AG04450 (cell line): Measurements from ENCODE around the gene GPN1. TPM values are rescaled to one million over a fixed set of nuclear protein-coding genes. Genes with fewer than 3 reads are reported as not detected.
A peak's percentile ranks its signal among the peaks of the same experiment; 100 is the strongest.

ENCODE experiments used
- CTCF ChIA-PET: fragments of 300-600, 350-600 bp; formaldehyde crosslinking; extraction: SDS; loops from one replicate; lab custom pipeline; 2022; ENCODE audit warnings: antibody characterized with exemption, inconsistent platforms; lab: Charles Lee
- POLR2A ChIA-PET: fragments of 350-600 bp; formaldehyde crosslinking; extraction: SDS; loops from one replicate; lab custom pipeline; 2021; ENCODE audit warnings: antibody characterized with exemption, inconsistent platforms; lab: Yijun Ruan, JAX
- DNase-seq: peaks from one replicate; pipeline ENCODE4 v3.0.0-alpha.2; 2011; ENCODE audit warnings: low read depth, low spot score
- H3K27ac ChIP-seq: one replicate; pipeline ENCODE4 v1.5.1; 2012; ENCODE audit warnings: low read depth, low read length, control low read depth
- H3K27me3 ChIP-seq: one replicate; pipeline ENCODE4 v1.6.0; 2012; ENCODE audit warnings: low read length; ENCODE audit not compliant: control insufficient read depth, insufficient read depth
- H3K4me3 ChIP-seq: 2 replicates; pipeline ENCODE4 v1.5.1; 2011; ENCODE audit warnings: mild to moderate bottlenecking, low read depth, low read length, control low read depth
- H3K9me3 ChIP-seq: 2 replicates; pipeline ENCODE4 v1.5.1; 2012; ENCODE audit warnings: low read length; ENCODE audit not compliant: control insufficient read depth, insufficient read depth
- CTCF ChIP-seq: IDR thresholded peaks from 2 replicates; pipeline ENCODE4 v1.5.1; 2011; ENCODE audit warnings: low read depth, low read length, control low read depth, inconsistent platforms
- polyA plus RNA-seq: library from polyadenylated mRNA; depleted of rRNA; stranded (reverse); fragments of >200 nt; gene quantifications from 2 replicates; pipeline ENCODE4 v1.2.3, GENCODE V29; 2011

Gene GPN1
- polyA plus RNA-seq, 1 experiment = 73.6 TPM

GRCh38 chr2:27661371-27661770 is 32.5 kb downstream of the GPN1 start:
- Histone ChIP-seq H3K4me3 (no peak overlapping the region), H3K27me3 (no peaks in the 10 kb centered on the region), H3K27ac (no peak overlapping the region), H3K9me3 (0 out of 2 replicates have a peak, but pooled peaks cover 3% of the 10 kb centered on the region)
- no peak for DNase-seq
- POLR2A ChIA-PET = no interaction called here
- CTCF ChIA-PET = interaction anchor here (0.6 kb wide), 1 partner anchor 22 kb away, joined by 3 read pairs; no protein-coding TSS in a partner anchor
- TF ChIP-seq CTCF = no peak

DNA sequence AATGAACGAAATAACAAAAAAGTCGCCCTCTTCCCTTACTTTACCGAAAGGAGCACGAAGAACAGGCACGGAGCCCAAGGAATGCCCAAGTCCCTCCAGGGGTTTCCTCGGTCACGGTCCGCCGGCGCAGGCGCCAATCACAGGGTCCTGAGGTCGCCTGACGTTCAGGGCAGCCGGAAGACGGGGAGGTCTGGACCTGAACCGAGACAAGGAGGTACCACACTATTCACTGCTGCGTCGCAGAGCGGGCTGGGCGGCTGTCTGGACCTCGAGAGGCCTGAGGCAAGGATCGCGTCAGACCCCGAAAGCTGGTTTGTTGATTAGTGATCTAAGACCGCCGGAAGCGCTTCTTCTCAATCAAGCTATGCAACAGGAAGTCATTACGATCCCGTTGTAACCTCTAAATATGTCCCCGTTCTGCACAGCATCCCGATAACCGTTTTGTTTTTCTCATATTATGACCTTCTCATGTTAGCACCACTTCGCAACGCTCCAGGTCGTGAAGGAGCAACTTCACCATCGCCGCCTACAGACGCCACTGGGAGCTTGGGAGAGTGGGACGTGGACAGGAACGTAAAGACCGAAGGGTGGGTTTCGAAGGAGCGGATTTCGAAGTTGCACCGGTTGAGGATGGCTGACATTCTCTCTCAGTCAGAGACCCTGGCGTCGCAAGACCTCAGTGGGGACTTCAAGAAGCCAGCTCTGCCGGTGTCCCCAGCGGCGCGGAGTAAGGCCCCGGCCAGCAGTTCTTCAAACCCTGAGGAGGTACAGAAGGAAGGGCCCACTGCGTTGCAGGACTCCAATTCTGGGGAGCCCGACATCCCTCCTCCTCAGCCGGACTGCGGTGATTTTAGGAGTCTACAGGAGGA is 34.7 kb downstream of the GPN1 start, which contains the start of the genes SLC4A1AP and SUPT7L:
Gene SLC4A1AP, plus strand, starts transcription at position 605 of the 869 bp plus-strand sequence. Its CDS starts 26 bp downstream, at position 631.
Gene SUPT7L, minus strand, starts transcription at position 330 of the 869 bp plus-strand sequence. CDS start 1,422 bp downstream, outside the sequence.
- 0 out of 2 replicates have a peak, but pooled peaks cover 3% of the 10 kb centered on the region for H3K9me3 ChIP-seq
- H3K27me3 ChIP-seq = no peaks in the 10 kb centered on the region
- POLR2A ChIA-PET = interaction anchor here (0.6 to 1.4 kb wide), 8 partner anchors 11 to 615 kb away, joined by 3 to 6 read pairs (median 4); partner anchors contain the start of genes CCDC121, GPN1, GTF3C2 and NRBP1
- TF ChIP-seq CTCF = peak; percentile 14
- peak within 1 kb of the TSS; percentile 95 for H3K4me3 ChIP-seq
- CTCF ChIA-PET = interaction anchor here (1.4 kb wide), 1 partner anchor 20 kb away, joined by 21 read pairs; no protein-coding TSS in a partner anchor
- DNase-seq = peak; percentile 61
- peak within 1 kb of the TSS; percentile 92 for H3K27ac ChIP-seq

- CTCF ChIA-PET = interaction anchor here (1.4 to 5.9 kb wide), 2 partner anchors 19 kb away, joined by 21 to 51 read pairs; no protein-coding TSS in a partner anchor
- DNase-seq = no peak
- Histone ChIP-seq H3K4me3 (peak overlapping the region; percentile 95), H3K27me3 (no peaks in the 10 kb centered on the region), H3K9me3 (0 out of 2 replicates have a peak, but pooled peaks cover 3% of the 10 kb centered on the region), H3K27ac (peak overlapping the region; percentile 92)
- no peak for TF ChIP-seq CTCF
- POLR2A ChIA-PET = interaction anchor here (0.8 to 1.4 kb wide), 3 partner anchors 10 to 236 kb away, joined by 5 to 6 read pairs (median 6); partner anchors contain the start of gene NRBP1
These were observed 35.3 kb downstream of the GPN1 start for GRCh38 chr2:27664154-27664574.

GRCh38 chr2:27664622-27665363 is 35.9 kb downstream of the GPN1 start:
- TF ChIP-seq CTCF = no peak
- no peak overlapping the region for H3K27ac ChIP-seq
- no peak for DNase-seq
- H3K9me3 ChIP-seq = 0 out of 2 replicates have a peak, but pooled peaks cover 3% of the 10 kb centered on the region
- ChIA-PET POLR2A (interaction anchor here (0.8 kb wide), 1 partner anchor 18 kb away, joined by 6 read pairs; no protein-coding TSS in a partner anchor), CTCF (interaction anchor here (5.9 kb wide), 1 partner anchor 18 kb away, joined by 51 read pairs; no protein-coding TSS in a partner anchor)
- H3K27me3 ChIP-seq = no peaks in the 10 kb centered on the region
- peak overlapping the region; percentile 95 for H3K4me3 ChIP-seq
